H1 (cell line): ENCODE measurements around the gene TMEM120B. TPM values are rescaled to one million over a fixed set of nuclear protein-coding genes. Genes with fewer than 3 reads are reported as not detected.
A peak's percentile ranks its signal among the peaks of the same experiment; 100 is the strongest.

Experiments used
- CTCF ChIA-PET: fragments of 300-600 bp; sonication (Branson Sonifier 250); formaldehyde crosslinking; loops from one replicate; lab custom pipeline; 2021; ENCODE audit not compliant: partially characterized antibody; lab: Charles Lee
- POLR2A ChIA-PET: fragments of 300-600 bp; sonication (Branson Sonifier 250); formaldehyde crosslinking; loops from one replicate; lab custom pipeline; 2021; ENCODE audit warnings: inconsistent platforms; ENCODE audit not compliant: partially characterized antibody; lab: Charles Lee
- DNase-seq, 2 experiments: peaks; one replicate each; pipeline versions ENCODE4 v3.0.0 to v3.0.0-alpha.2; 2010 to 2022; ENCODE audit warnings: low spot score in 2 of 2, low read depth in 1 of 2, mixed read lengths in 1 of 2
- FAIRE-seq: peaks from 2 replicates; lab custom pipeline; 2011; peaks lifted over from hg19 to GRCh38; lab: Jason Lieb, UNC
- H2AFZ ChIP-seq: 2 replicates; pipeline ENCODE4 v1.8.1; 2012; ENCODE audit warnings: low read length, inconsistent platforms
- H2AK5ac ChIP-seq: 2 replicates; pipeline ENCODE4 v1.6.1; 2013; ENCODE audit warnings: low read depth, low read length
- H2BK120ac ChIP-seq: replicated peaks from 2 replicates; pipeline ENCODE3; 2013; ENCODE audit warnings: low read depth, low read length, inconsistent platforms
- H2BK12ac ChIP-seq: 2 replicates; pipeline ENCODE4 v1.6.1; 2013; ENCODE audit warnings: low read depth, low read length
- H2BK15ac ChIP-seq: 2 replicates; pipeline ENCODE4 v1.6.1; 2013; ENCODE audit warnings: low read length
- H2BK20ac ChIP-seq: 2 replicates; pipeline ENCODE4 v1.6.1; 2013; ENCODE audit warnings: low read length
- H2BK5ac ChIP-seq: 2 replicates; pipeline ENCODE4 v1.6.1; 2013; ENCODE audit warnings: low read depth, low read length
- H3K14ac ChIP-seq: 2 replicates; pipeline ENCODE4 v1.6.1; 2013; ENCODE audit warnings: inconsistent platforms; ENCODE audit not compliant: insufficient read length
- H3K18ac ChIP-seq: 2 replicates; pipeline ENCODE4 v1.6.1; 2013; ENCODE audit warnings: low read length; ENCODE audit errors: extremely low read depth
- H3K23ac ChIP-seq: 2 replicates; pipeline ENCODE4 v1.6.1; 2013; ENCODE audit warnings: inconsistent platforms; ENCODE audit not compliant: insufficient read length
- H3K23me2 ChIP-seq: 2 replicates; pipeline ENCODE4 v1.6.1; 2013; ENCODE audit warnings: low read depth, low read length
- H3K27ac ChIP-seq: 2 replicates; pipeline ENCODE4 v1.6.1; 2011; ENCODE audit warnings: low read depth, low read length, inconsistent platforms
- H3K27me3 ChIP-seq, 4 experiments: replicated peaks in 1 of 4; 1 replicate in 1 of 4; 2 replicates in 3 of 4; pipeline versions ENCODE4 v1.6.1 to v1.8.1; 2011 to 2013; ENCODE audit warnings: low read length in 3 of 4, mild to moderate bottlenecking in 3 of 4, inconsistent platforms in 2 of 4, mixed read lengths in 2 of 4, moderate library complexity in 1 of 4; ENCODE audit not compliant: control insufficient read depth in 3 of 4, insufficient read depth in 3 of 4; ENCODE audit errors: extremely low read depth in 1 of 4
- H3K36me3 ChIP-seq, 4 experiments: 2 replicates each; pipeline versions ENCODE4 v1.6.1 to v1.8.1; 2011 to 2013; ENCODE audit warnings: mild to moderate bottlenecking in 4 of 4, low read length in 3 of 4, moderate library complexity in 2 of 4, control low read depth in 1 of 4, inconsistent platforms in 1 of 4; ENCODE audit not compliant: insufficient read depth in 4 of 4, control insufficient read depth in 2 of 4
- H3K4ac ChIP-seq: replicated peaks from 2 replicates; pipeline ENCODE3; 2013; ENCODE audit warnings: low read length, low read depth, mixed read lengths, inconsistent platforms; ENCODE audit not compliant: insufficient read length
- H3K4me1 ChIP-seq, 4 experiments: replicated peaks in 1 of 4; 1 replicate in 1 of 4; 2 replicates in 3 of 4; pipeline versions ENCODE4 v1.6.1 to v1.8.1; 2011 to 2013; ENCODE audit warnings: low read length in 3 of 4, inconsistent platforms in 2 of 4, mixed read lengths in 1 of 4; ENCODE audit not compliant: insufficient read depth in 4 of 4, control insufficient read depth in 3 of 4
- H3K4me2 ChIP-seq, 2 experiments: 2 replicates each; pipeline versions ENCODE4 v1.6.1 to v1.8.1; 2011 to 2013; ENCODE audit warnings: low read depth in 2 of 2, low read length in 2 of 2, control low read depth in 1 of 2, inconsistent platforms in 1 of 2, mild to moderate bottlenecking in 1 of 2; ENCODE audit not compliant: insufficient read depth in 1 of 2
- H3K4me3 ChIP-seq, 4 experiments: fragments of 200-600, 300-600 bp in 1 of 4; sonication (generic), shearing (Covaris generic), sonication (Bioruptor Twin) in 1 of 4; 2 replicates each; pipeline versions ENCODE4 v1.5.1 to v1.8.1; 2011 to 2016; ENCODE audit warnings: low read length in 4 of 4, low read depth in 3 of 4, control low read depth in 2 of 4, inconsistent platforms in 2 of 4, mild to moderate bottlenecking in 2 of 4, mixed read lengths in 1 of 4, moderate library complexity in 1 of 4; ENCODE audit not compliant: insufficient read depth in 2 of 4; ENCODE audit errors: extremely low read depth in 1 of 4
- H3K56ac ChIP-seq: replicated peaks from 2 replicates; pipeline ENCODE3; 2013; ENCODE audit warnings: low read depth, mild to moderate bottlenecking, mixed read lengths, low read length, inconsistent platforms; ENCODE audit not compliant: insufficient read length
- H3K79me1 ChIP-seq: 2 replicates; pipeline ENCODE4 v1.6.1; 2013; ENCODE audit warnings: low read depth, low read length, control low read depth
- H3K79me2 ChIP-seq, 2 experiments: 2 replicates each; pipeline versions ENCODE4 v1.6.1 to v1.8.1; 2012 to 2013; ENCODE audit warnings: low read length in 2 of 2, mild to moderate bottlenecking in 2 of 2, inconsistent platforms in 1 of 2; ENCODE audit not compliant: insufficient read depth in 2 of 2, control insufficient read depth in 1 of 2
- H3K9ac ChIP-seq, 4 experiments: replicated peaks in 1 of 4; 1 replicate in 1 of 4; 2 replicates in 3 of 4; pipeline versions ENCODE4 v1.6.1 to v1.8.1; 2011 to 2013; ENCODE audit warnings: low read depth in 3 of 4, low read length in 3 of 4, control low read depth in 2 of 4, mild to moderate bottlenecking in 2 of 4, moderate library complexity in 2 of 4, inconsistent platforms in 1 of 4; ENCODE audit errors: extremely low read depth in 1 of 4
- H3K9me3 ChIP-seq, 2 experiments: 2 replicates each; pipeline versions ENCODE4 v1.6.1 to v1.8.1; 2012 to 2013; ENCODE audit warnings: mild to moderate bottlenecking in 2 of 2, moderate library complexity in 2 of 2, control low read depth in 1 of 2, inconsistent platforms in 1 of 2, low read depth in 1 of 2, low read length in 1 of 2, mixed read lengths in 1 of 2; ENCODE audit not compliant: insufficient read depth in 2 of 2
- H4K20me1 ChIP-seq, 2 experiments: replicated peaks in 1 of 2; 2 replicates each; pipeline versions ENCODE3 to v1.8.1; 2011 to 2013; ENCODE audit warnings: inconsistent platforms in 2 of 2, low read length in 2 of 2, mild to moderate bottlenecking in 1 of 2; ENCODE audit not compliant: insufficient read depth in 2 of 2, control insufficient read depth in 1 of 2
- H4K5ac ChIP-seq: 2 replicates; pipeline ENCODE4 v1.6.1; 2013; ENCODE audit warnings: low read length, low read depth, mixed read lengths, inconsistent platforms; ENCODE audit not compliant: insufficient read length
- H4K8ac ChIP-seq: 2 replicates; pipeline ENCODE4 v1.8.0; 2013; ENCODE audit warnings: mild to moderate bottlenecking, moderate library complexity, low read length, inconsistent platforms; ENCODE audit not compliant: insufficient read depth; ENCODE audit errors: extremely low read depth
- H4K91ac ChIP-seq: replicated peaks from 2 replicates; pipeline ENCODE3; 2013; ENCODE audit warnings: low read length, mixed read lengths, inconsistent platforms; ENCODE audit not compliant: insufficient read length
- CBX8 ChIP-seq: fragments of 300-800, 300-1000 bp; sonication (generic); IDR thresholded peaks from 2 replicates; pipeline ENCODE4 v1.7.1; 2016; ENCODE audit warnings: low read depth, low read length, borderline replicate concordance
- JUN ChIP-seq: IDR thresholded peaks from 2 replicates; pipeline ENCODE4 v1.6.1; 2011; ENCODE audit warnings: low read depth, mild to moderate bottlenecking, improper control_type of control experiment, low read length
- NANOG ChIP-seq: IDR thresholded peaks from 2 replicates; pipeline ENCODE4 v1.6.1; 2011; ENCODE audit warnings: low read length, low read depth, mild to moderate bottlenecking, inconsistent platforms; ENCODE audit not compliant: insufficient read depth, poor library complexity, severe bottlenecking
- POU5F1 ChIP-seq: IDR thresholded peaks from 2 replicates; pipeline ENCODE4 v1.6.1; 2011; ENCODE audit warnings: low read depth, mild to moderate bottlenecking, low read length, moderate library complexity
- TBP ChIP-seq: IDR thresholded peaks from 2 replicates; pipeline ENCODE4 v1.6.1; 2011; ENCODE audit warnings: low read depth, low read length, improper control_type of control experiment
- WGBS, 2 experiments: shearing (Covaris generic) in 1 of 2; methylation state at CpG; one replicate each; pipeline versions ENCODE4 v1.1.6 to v1.1.7; 2013 to 2015; ENCODE audit warnings: low lambda C conversion rate in 2 of 2, mixed read lengths in 2 of 2, inconsistent platforms in 1 of 2, low coverage in 1 of 2, missing lambda C conversion rate in 1 of 2; ENCODE audit not compliant: insufficient replicate concordance in 2 of 2, insufficient coverage in 1 of 2, insufficient read length in 1 of 2; ENCODE audit errors: extremely low coverage in 1 of 2, missing lambda C conversion rate in 1 of 2; 5-methylcytosine and 5-hydroxymethylcytosine counted together
- polyA plus RNA-seq, 7 experiments: library from polyadenylated mRNA; depleted of rRNA in 3 of 7; stranded (reverse) in 5 of 7; unstranded in 2 of 7; fragments of >200 nt in 5 of 7; fragments of 200-250 nt in 2 of 7; gene quantifications; 1 replicate in 5 of 7; 2 replicates in 1 of 7; 4 replicates in 1 of 7; pipeline versions ENCODE4 v1.2.1 to v1.2.3, GENCODE V29; 2011 to 2013; ENCODE audit warnings: missing spikeins in 2 of 7, mixed read lengths in 2 of 7
- total RNA-seq: library from RNA; stranded (reverse); fragmentation: NEBNext Ultra II Directional; extraction: Animal tissue kit (Norgen Biotek cat#: 25700); gene quantifications from 2 replicates; pipeline ENCODE4 v1.2.1, GENCODE V29; 2021
- TF ChIP-seq, protein P1 (sequence below), 3 experiments: IDR thresholded peaks; 1 replicate in 2 of 3; 2 replicates in 1 of 3; pipeline versions ENCODE4 v1.5.1 to v1.6.1; 2011; ENCODE audit warnings: low read length in 3 of 3, mild to moderate bottlenecking in 3 of 3, inconsistent platforms in 2 of 3, low read depth in 1 of 3, moderate library complexity in 1 of 3; ENCODE audit not compliant: insufficient read depth in 1 of 3; ENCODE audit errors: control extremely low read depth in 1 of 3
- TF ChIP-seq, protein P2 (sequence below): IDR thresholded peaks from 2 replicates; pipeline ENCODE4 v1.6.1; 2011; ENCODE audit warnings: low read depth, mild to moderate bottlenecking, low read length; ENCODE audit not compliant: insufficient read depth

The TMEM120B gene
- total and polyA plus RNA-seq, 2 of the 8 experiments (the other 6 are each of a cell fraction or from before 2014, with no cell fraction given): 22.0 to 29.1 TPM

DNA sequence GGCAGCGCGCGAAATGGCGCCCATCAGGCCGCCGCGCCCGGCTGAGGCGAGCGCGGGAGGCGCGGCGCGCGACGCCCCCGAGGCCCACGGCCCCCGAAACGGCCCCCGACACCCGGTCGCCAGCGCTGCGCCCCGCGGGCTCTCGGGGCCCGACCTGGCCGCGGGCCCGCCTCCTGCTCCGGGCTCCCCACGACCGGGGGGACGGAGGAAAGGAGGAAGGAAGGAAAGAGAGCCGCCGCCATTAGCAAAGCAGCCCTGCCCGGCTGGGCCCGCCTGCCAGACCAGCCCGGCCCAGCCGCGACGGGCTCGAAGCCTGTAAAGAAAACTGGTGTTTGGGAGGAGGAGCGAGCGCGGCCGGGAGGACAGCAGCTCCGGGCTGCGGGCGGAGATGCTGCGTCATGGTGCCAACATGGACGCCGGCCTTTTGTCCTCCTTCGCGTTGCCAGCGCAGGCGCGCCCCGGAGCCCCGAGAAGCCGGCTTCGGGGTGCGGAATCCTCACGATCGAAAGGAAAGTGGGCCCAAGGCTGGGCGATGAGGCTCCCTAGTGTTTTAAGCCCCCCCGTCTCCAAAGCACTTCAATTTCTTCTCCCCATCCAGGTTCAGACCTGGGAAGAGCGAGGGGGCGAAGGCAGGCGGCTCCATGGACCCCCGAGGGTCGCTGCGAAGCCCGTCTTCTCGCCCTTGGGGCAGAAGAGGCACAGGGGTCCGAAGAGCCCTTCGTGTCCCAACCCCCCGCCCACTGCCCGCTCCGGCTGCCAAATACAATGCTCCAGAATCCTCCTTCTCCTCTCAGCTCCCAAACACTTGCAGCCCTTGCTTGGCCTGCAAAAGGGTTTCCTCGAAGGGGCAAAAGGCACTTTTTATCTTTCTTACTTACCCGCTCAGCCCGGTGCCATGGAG, 88.4 kb downstream of the TMEM120B start:
- no peaks in the 10 kb centered on the region for H3K27me3 ChIP-seq
- H3K79me1 ChIP-seq: peaks cover 13% of the 10 kb centered on the region
- H3K56ac ChIP-seq: peak overlapping the region; percentile 93
- H2BK12ac ChIP-seq: peak overlapping the region; percentile 41; the same call in 1 of the 2 replicates
- no peaks in the 10 kb centered on the region for H3K9me3 ChIP-seq
- H3K23ac ChIP-seq: no peak overlapping the region
- peak overlapping the region; percentile 100 for H4K8ac ChIP-seq
- peak overlapping the region; percentile 81 for H4K5ac ChIP-seq
- DNase-seq: no peak
- peak overlapping the region; percentile 83 to 92 for H3K4me2 ChIP-seq
- ChIA-PET POLR2A (interaction anchor here (0.6 to 34.9 kb wide), 28 partner anchors 1 to 324 kb away, joined by 3 to 958 read pairs (median 3); partner anchors contain the start of genes CFAP251, ORAI1, PSMD9 and RHOF), CTCF (interaction anchor here (0.6 to 10.3 kb wide), 7 partner anchors 7 to 134 kb away, joined by 3 to 363 read pairs (median 6); partner anchors contain the start of genes PSMD9 and SETD1B)
- H3K79me2 ChIP-seq: peaks cover 0 to 44% of the 10 kb centered on the region in 2 experiments; a peak in 2 of 4 replicates
- H3K4ac ChIP-seq: peak overlapping the region; percentile 95
- H3K4me3 ChIP-seq: peak overlapping the region; percentile 70 to 88 (median 81)
- no peak overlapping the region for H2AFZ ChIP-seq
- H3K9ac ChIP-seq: peak overlapping the region; percentile 93 to 100 (median 98)
- H3K18ac ChIP-seq: peak overlapping the region; percentile 72
- H3K4me1 ChIP-seq: peaks cover 11 to 32% (median 22%) of the 10 kb centered on the region in 4 experiments
- peak overlapping the region; percentile 69; the same call in 1 of the 2 replicates for H2AK5ac ChIP-seq
- peaks cover 7 to 12% of the 10 kb centered on the region in 2 experiments for H4K20me1 ChIP-seq
- peak overlapping the region; percentile 96 for H2BK5ac ChIP-seq
- peaks cover 29% of the 10 kb centered on the region for H3K23me2 ChIP-seq
- H3K14ac ChIP-seq: no peak overlapping the region
- H3K36me3 ChIP-seq: peaks cover 0 to 15% (median 1%) of the 10 kb centered on the region in 4 experiments; a peak in 3 of 8 replicates
- no peak overlapping the region for H2BK15ac ChIP-seq
- H4K91ac ChIP-seq: peak overlapping the region; percentile 75
- H2BK20ac ChIP-seq: no peak overlapping the region
- WGBS, 2 experiments: 3% methylated on average over 43 of the region's 86 CpGs; no CpG with 5 or more reads in 1 of the 2 experiments
- H3K27ac ChIP-seq: peak overlapping the region; percentile 97
- H2BK120ac ChIP-seq: peak overlapping the region; percentile 51
- no peak for FAIRE-seq
- no peak for TF ChIP-seq CBX8
- TF ChIP-seq NANOG: no peak
- TF ChIP-seq, protein P1, sequence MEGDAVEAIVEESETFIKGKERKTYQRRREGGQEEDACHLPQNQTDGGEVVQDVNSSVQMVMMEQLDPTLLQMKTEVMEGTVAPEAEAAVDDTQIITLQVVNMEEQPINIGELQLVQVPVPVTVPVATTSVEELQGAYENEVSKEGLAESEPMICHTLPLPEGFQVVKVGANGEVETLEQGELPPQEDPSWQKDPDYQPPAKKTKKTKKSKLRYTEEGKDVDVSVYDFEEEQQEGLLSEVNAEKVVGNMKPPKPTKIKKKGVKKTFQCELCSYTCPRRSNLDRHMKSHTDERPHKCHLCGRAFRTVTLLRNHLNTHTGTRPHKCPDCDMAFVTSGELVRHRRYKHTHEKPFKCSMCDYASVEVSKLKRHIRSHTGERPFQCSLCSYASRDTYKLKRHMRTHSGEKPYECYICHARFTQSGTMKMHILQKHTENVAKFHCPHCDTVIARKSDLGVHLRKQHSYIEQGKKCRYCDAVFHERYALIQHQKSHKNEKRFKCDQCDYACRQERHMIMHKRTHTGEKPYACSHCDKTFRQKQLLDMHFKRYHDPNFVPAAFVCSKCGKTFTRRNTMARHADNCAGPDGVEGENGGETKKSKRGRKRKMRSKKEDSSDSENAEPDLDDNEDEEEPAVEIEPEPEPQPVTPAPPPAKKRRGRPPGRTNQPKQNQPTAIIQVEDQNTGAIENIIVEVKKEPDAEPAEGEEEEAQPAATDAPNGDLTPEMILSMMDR (IDR thresholded peaks at IDR 0.05; ENCODE audit: control extremely low read depth in 1 of 3, insufficient read depth in 1 of 3, low read depth in 1 of 3, low read length in 3 of 3): no peak
- no peak for TF ChIP-seq JUN
- TF ChIP-seq, protein P2, sequence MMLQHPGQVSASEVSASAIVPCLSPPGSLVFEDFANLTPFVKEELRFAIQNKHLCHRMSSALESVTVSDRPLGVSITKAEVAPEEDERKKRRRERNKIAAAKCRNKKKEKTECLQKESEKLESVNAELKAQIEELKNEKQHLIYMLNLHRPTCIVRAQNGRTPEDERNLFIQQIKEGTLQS: no peak
- peak; percentile 74 for TF ChIP-seq TBP
- TF ChIP-seq POU5F1: no peak
